K562 (cell line): ENCODE data around the gene ZNF410. TPM values are rescaled to one million over a fixed set of nuclear protein-coding genes. Genes with fewer than 3 reads are reported as not detected.

Experiments used
- ATAC-seq: fragments of 200-7000 bp; cut with Tn5 transposase; 3 replicates; pipeline ENCODE4 v1.9.1; 2020; ENCODE audit warnings: moderate library complexity
- BruUV-seq: library from RNA; stranded (reverse); fragments of 400-500 nt; replicated peaks from 2 replicates; lab custom pipeline; 2021; lab: Mats Ljungman, UMichigan
- CTCF ChIA-PET: fragments of 300-600 bp; formaldehyde crosslinking; extraction: SDS; loops from one replicate; lab custom pipeline; 2021; ENCODE audit warnings: low intra/inter-chr PET ratio; lab: Yijun Ruan, JAX
- POLR2A ChIA-PET: fragments of 300-600, 350-650 bp; sonication (Branson Sonifier 250); formaldehyde crosslinking; extraction: SDS; loops from one replicate; lab custom pipeline; 2021; ENCODE audit warnings: antibody characterized with exemption, inconsistent platforms; lab: Yijun Ruan, JAX
- DNase-seq, 4 experiments: peaks; one replicate each; pipeline versions ENCODE4 v3.0.0 to v3.0.0-alpha.2; 2011 to 2018; ENCODE audit warnings: low spot score in 3 of 4, mixed read lengths in 3 of 4; ENCODE audit errors: extremely low read depth in 1 of 4
- FAIRE-seq: peaks from 2 replicates; lab custom pipeline; 2011; peaks lifted over from hg19 to GRCh38; lab: Jason Lieb, UNC
- H2AFZ ChIP-seq: 2 replicates; pipeline ENCODE4 v1.6.0; 2011; ENCODE audit warnings: low read depth, low read length, control low read depth, inconsistent platforms
- H3K27ac ChIP-seq: fragments of 200-600 bp; 3 replicates; pipeline ENCODE4 v1.8.0; 2011; ENCODE audit warnings: low read depth, mild to moderate bottlenecking, control low read depth, inconsistent platforms, low read length, moderate library complexity, mixed read lengths; ENCODE audit errors: extremely low read depth
- H3K27me3 ChIP-seq, 2 experiments: fragments of 300-600 bp in 1 of 2; 2 replicates in 1 of 2; 3 replicates in 1 of 2; pipeline versions ENCODE4 v1.6.0 to v1.8.0; 2011; ENCODE audit warnings: inconsistent platforms in 2 of 2, low read length in 2 of 2, mild to moderate bottlenecking in 1 of 2, mixed read lengths in 1 of 2, moderate library complexity in 1 of 2; ENCODE audit not compliant: control insufficient read depth in 2 of 2, insufficient read depth in 2 of 2
- H3K36me3 ChIP-seq: fragments of 300-600 bp; 3 replicates; pipeline ENCODE4 v1.8.0; 2011; ENCODE audit warnings: mild to moderate bottlenecking, low read length, inconsistent platforms; ENCODE audit not compliant: control insufficient read depth, insufficient read depth
- H3K4me1 ChIP-seq, 2 experiments: fragments of 200-600 bp in 1 of 2; replicated peaks in 1 of 2; 2 replicates in 1 of 2; 3 replicates in 1 of 2; pipeline versions ENCODE4 v1.5.1 to v1.8.0; 2011; ENCODE audit warnings: inconsistent platforms in 2 of 2, low read length in 2 of 2, mild to moderate bottlenecking in 1 of 2, mixed read lengths in 1 of 2, moderate library complexity in 1 of 2; ENCODE audit not compliant: control insufficient read depth in 2 of 2, insufficient read depth in 2 of 2
- H3K4me2 ChIP-seq: 2 replicates; pipeline ENCODE4 v1.6.1; 2011; ENCODE audit warnings: low read length, control low read depth, inconsistent platforms, mixed read lengths; ENCODE audit not compliant: insufficient read depth
- H3K4me3 ChIP-seq: fragments of 200-600 bp; sonication (generic), shearing (Covaris generic); 2 replicates; pipeline ENCODE4 v1.5.1; 2016; ENCODE audit warnings: control low read depth, inconsistent platforms
- H3K79me2 ChIP-seq: fragments of 200-600 bp; 3 replicates; pipeline ENCODE4 v1.8.0; 2011; ENCODE audit warnings: low read length, inconsistent platforms; ENCODE audit not compliant: control insufficient read depth, insufficient read depth
- H3K9ac ChIP-seq, 2 experiments: 2 replicates each; pipeline versions ENCODE4 v1.6.0 to v1.6.1; 2011; ENCODE audit warnings: low read depth in 2 of 2, low read length in 2 of 2, control low read depth in 1 of 2, inconsistent platforms in 1 of 2, mild to moderate bottlenecking in 1 of 2, mixed read lengths in 1 of 2; ENCODE audit not compliant: insufficient read depth in 1 of 2
- H3K9me1 ChIP-seq: one replicate; pipeline ENCODE4 v1.6.0; 2011; ENCODE audit warnings: inconsistent platforms, mild to moderate bottlenecking, low read length, moderate library complexity; ENCODE audit not compliant: control insufficient read depth, insufficient read depth
- H3K9me3 ChIP-seq: replicated peaks from 2 replicates; pipeline ENCODE4 v1.5.1; 2011; ENCODE audit warnings: low read depth, low read length, inconsistent platforms; ENCODE audit not compliant: control insufficient read depth, insufficient read depth
- H4K20me1 ChIP-seq: replicated peaks from 2 replicates; pipeline ENCODE4 v1.6.1; 2011; ENCODE audit warnings: low read length, inconsistent platforms, mixed read lengths; ENCODE audit not compliant: control insufficient read depth, insufficient read depth
- NFATC3 ChIP-seq: fragments of 450-650 bp; IDR thresholded peaks from 2 replicates; pipeline ENCODE4 v1.6.1; 2017; ENCODE audit warnings: mild to moderate bottlenecking
- NKRF ChIP-seq: fragments of 450-650 bp; IDR thresholded peaks from 2 replicates; pipeline ENCODE4 v1.6.1; 2016; ENCODE audit warnings: borderline replicate concordance
- THRB ChIP-seq: fragments of 450-650 bp; formaldehyde crosslinking; conservative IDR thresholded peaks from 2 replicates; pipeline ENCODE4 v1.4.0; 2022; ENCODE audit warnings: mild to moderate bottlenecking, missing genetic modification characterization
- WGBS: fragments of 100-300 bp; shearing (Covaris generic); methylation state at CpG from one replicate; pipeline ENCODE4 v1.1.6; 2016; ENCODE audit warnings: low coverage, mixed read lengths; ENCODE audit not compliant: insufficient coverage; ENCODE audit errors: missing lambda C conversion rate; 5-methylcytosine and 5-hydroxymethylcytosine counted together
- in situ Hi-C: fragments of 300-500 bp; cut with MboI; formaldehyde crosslinking; loops from 4 replicates; pipeline ENCODE4 v1.15.0; 2018; ENCODE audit warnings: inconsistent platforms, mixed read lengths
- intact Hi-C: fragments of 100-400 bp; cut with micrococcal nuclease; formaldehyde crosslinking; loops from 2 replicates; pipeline ENCODE4 v1.14.2; 2022
- polyA plus RNA-seq, 8 experiments: library from polyadenylated mRNA; depleted of rRNA in 4 of 8; stranded (reverse) in 5 of 8; unstranded in 3 of 8; fragments of >200 nt; fragmentation: Nextera tagmentation in 2 of 8; fragmentation: Illumina TruSeq in 1 of 8; extraction: Ambion mirVana in 2 of 8; extraction: Trizol in 1 of 8; gene quantifications; 2 replicates each; pipeline versions ENCODE4 v1.2.1 to v1.2.3, GENCODE V29; 2011 to 2014; ENCODE audit warnings: inconsistent platforms in 1 of 8, missing spikeins in 1 of 8
- total RNA-seq, 7 experiments: library from RNA; depleted of rRNA in 6 of 7; stranded (reverse); fragments of >200 nt in 6 of 7; fragmentation: Illumina TruSeq in 2 of 7; extraction: Trizol in 2 of 7; gene quantifications; 2 replicates each; pipeline versions ENCODE4 v1.2.1 to v1.2.3, GENCODE V29; 2011 to 2021; ENCODE audit warnings: low replicate concordance in 1 of 7

The ZNF410 gene
- total and polyA plus RNA-seq, 9 of the 15 experiments (the other 6 are each of a cell fraction or from before 2014, with no cell fraction given): 20.5 to 64.8 (median 38.7) TPM

- peaks cover 70% of the 10 kb centered on the region for H3K79me2 ChIP-seq
- intact Hi-C loops (loop anchor here (5.0 kb wide), 1 partner anchor 145 kb away; no protein-coding TSS in a partner anchor), in situ Hi-C loops (no loop called here)
- H3K36me3 ChIP-seq: peaks cover 8% of the 10 kb centered on the region; the same call in 2 of the 3 replicates
- H3K27me3 ChIP-seq: no peaks in the 10 kb centered on the region
- 0% methylated on average over 5 of the region's 7 CpGs for WGBS
- TF ChIP-seq THRB (CRISPR knock-in tag) (no peak), NKRF (0 out of 2 replicates have a peak, but pooled peaks have one; percentile 2), NFATC3 (no peak)
- ChIA-PET CTCF (no interaction called here), POLR2A (interaction anchor here (0.6 to 3.4 kb wide), 8 partner anchors 9 to 869 kb away, joined by 3 to 15 read pairs (median 7); partner anchors contain the start of gene PTGR2)
- H3K9me1 ChIP-seq: no peaks in the 10 kb centered on the region
- no peaks in the 10 kb centered on the region for H3K9me3 ChIP-seq
- no peak overlapping the region for H2AFZ ChIP-seq
- FAIRE-seq (no peak), DNase-seq (no peak), ATAC-seq (no peak)
- H4K20me1 ChIP-seq: no peaks in the 10 kb centered on the region
- peak overlapping the region; percentile 86 for H3K4me3 ChIP-seq
- H3K27ac ChIP-seq: peak overlapping the region; percentile 96
- H3K4me1 ChIP-seq: peaks cover 4 to 6% of the 10 kb centered on the region in 2 experiments; a peak in 4 of 5 replicates
- BruUV-seq: no TSS peak
- peak overlapping the region; percentile 90 to 96 for H3K9ac ChIP-seq
- peak overlapping the region; percentile 94 for H3K4me2 ChIP-seq
These were observed 608 bp downstream of the ZNF410 start for GRCh38 chr14:73887318-73887616.
